ENCODE data around the gene CHCHD6. TPM values are rescaled to one million over a fixed set of nuclear protein-coding genes. Genes with fewer than 3 reads are reported as not detected.

The CHCHD6 gene
- total RNA-seq, 1 experiment from 2014 or later = 40.9 TPM

DNA sequence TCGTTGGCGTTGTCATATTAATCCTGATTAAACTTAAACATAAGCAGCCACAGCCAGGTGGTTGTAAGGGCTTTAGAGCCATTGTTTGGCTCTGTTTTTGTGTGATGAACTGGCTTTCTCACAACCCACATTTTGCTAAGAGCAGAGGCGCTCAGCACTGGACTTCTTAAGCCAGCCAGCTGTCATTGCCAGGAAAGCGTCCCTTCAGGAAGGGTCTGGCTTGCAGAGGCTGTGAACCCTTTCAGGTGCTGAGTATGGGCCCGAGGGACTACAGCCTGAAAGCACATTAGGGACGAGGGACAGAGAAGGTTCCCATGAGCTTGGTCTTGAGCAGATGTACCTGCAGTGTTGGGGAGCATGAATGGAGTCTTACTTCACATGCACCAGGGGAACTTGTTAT is 112.3 kb downstream of the CHCHD6 start:
- Mint-ChIP-seq H3K27ac (no peak overlapping the region), H3K9me3 (peaks cover 8% of the 10 kb centered on the region), H3K4me3 (no peak overlapping the region), H3K27me3 (ENCODE audit: low read depth) (no peaks in the 10 kb centered on the region), H3K36me3 (peaks cover 7% of the 10 kb centered on the region; the same call in 1 of the 2 replicates), H3K4me1 (peaks cover 36% of the 10 kb centered on the region)
- ATAC-seq (peak; percentile 50), DNase-seq (ENCODE audit: low spot score) (no peak)
- TF ChIP-seq, protein P1, sequence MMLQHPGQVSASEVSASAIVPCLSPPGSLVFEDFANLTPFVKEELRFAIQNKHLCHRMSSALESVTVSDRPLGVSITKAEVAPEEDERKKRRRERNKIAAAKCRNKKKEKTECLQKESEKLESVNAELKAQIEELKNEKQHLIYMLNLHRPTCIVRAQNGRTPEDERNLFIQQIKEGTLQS (CRISPR knock-in tag; conservative IDR thresholded peaks at IDR 0.05) = no peak
- TF ChIP-seq RELA (CRISPR knock-in tag; IDR thresholded peaks at IDR 0.05; ENCODE audit: borderline replicate concordance) (no peak), CREM (CRISPR knock-in tag; IDR thresholded peaks at IDR 0.05) (no peak), PRRX2 (CRISPR knock-in tag; IDR thresholded peaks at IDR 0.05) (no peak), TCF7 (CRISPR knock-in tag; IDR thresholded peaks at IDR 0.05; ENCODE audit: low read depth) (no peak)
- TF ChIP-seq, protein P2, sequence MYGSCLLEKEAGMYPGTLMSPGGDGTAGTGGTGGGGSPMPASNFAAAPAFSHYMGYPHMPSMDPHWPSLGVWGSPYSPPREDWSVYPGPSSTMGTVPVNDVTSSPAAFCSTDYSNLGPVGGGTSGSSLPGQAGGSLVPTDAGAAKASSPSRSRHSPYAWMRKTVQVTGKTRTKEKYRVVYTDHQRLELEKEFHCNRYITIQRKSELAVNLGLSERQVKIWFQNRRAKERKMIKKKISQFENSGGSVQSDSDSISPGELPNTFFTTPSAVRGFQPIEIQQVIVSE (CRISPR knock-in tag; IDR thresholded peaks at IDR 0.05; ENCODE audit: borderline replicate concordance) = no peak
- TF ChIP-seq, protein P3, sequence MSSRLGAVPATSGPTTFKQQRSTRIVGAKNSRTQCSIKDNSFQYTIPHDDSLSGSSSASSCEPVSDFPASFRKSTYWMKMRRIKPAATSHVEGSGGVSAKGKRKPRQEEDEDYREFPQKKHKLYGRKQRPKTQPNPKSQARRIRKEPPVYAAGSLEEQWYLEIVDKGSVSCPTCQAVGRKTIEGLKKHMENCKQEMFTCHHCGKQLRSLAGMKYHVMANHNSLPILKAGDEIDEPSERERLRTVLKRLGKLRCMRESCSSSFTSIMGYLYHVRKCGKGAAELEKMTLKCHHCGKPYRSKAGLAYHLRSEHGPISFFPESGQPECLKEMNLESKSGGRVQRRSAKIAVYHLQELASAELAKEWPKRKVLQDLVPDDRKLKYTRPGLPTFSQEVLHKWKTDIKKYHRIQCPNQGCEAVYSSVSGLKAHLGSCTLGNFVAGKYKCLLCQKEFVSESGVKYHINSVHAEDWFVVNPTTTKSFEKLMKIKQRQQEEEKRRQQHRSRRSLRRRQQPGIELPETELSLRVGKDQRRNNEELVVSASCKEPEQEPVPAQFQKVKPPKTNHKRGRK (CRISPR knock-in tag; IDR thresholded peaks at IDR 0.05; ENCODE audit: borderline replicate concordance) = no peak
- TF ChIP-seq, protein P4, sequence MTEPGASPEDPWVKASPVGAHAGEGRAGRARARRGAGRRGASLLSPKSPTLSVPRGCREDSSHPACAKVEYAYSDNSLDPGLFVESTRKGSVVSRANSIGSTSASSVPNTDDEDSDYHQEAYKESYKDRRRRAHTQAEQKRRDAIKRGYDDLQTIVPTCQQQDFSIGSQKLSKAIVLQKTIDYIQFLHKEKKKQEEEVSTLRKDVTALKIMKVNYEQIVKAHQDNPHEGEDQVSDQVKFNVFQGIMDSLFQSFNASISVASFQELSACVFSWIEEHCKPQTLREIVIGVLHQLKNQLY (CRISPR knock-in tag; IDR thresholded peaks at IDR 0.05) = no peak
- ChIA-PET CTCF (no interaction called here), POLR2A (no interaction called here)

DNA sequence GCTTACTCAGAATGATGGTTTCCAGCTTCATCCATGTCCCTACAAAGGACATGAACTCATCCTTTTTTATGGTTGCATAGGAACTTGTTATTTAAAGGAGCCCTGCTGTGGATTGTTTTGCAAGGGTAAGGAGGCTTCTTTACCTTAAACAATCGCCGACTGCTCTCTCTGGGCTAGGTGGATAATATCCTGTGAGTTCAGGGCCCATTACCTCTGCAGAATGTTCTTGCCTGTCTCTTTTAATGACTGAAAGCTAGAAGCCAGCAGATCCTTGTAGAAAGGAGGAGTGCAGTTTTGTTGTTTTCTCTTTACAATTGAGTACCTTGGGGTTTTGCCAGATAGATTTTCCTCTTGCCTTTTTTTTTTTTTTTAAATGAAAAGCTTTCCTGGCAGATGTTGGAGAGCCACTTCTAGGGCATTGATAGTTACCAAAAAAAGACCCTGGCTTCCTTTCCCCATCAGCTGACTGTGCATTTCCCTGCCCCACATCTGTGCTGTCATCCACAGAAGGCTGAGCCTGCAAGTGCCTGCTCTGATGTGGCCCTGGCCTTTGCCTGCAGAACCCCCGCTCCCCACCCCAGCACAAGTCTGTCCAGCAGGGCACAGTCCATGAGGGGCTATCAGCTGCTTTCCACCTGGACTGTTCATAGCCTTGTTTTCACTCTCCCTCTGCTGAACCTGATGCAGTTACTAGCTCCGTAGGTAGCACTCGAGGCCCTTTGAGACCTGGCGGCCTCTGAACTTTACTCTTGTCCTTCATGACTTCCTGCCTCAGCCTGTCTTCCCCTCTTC is 113.1 kb downstream of the CHCHD6 start:
- peaks cover 15% of the 10 kb centered on the region for H3K36me3 Mint-ChIP-seq
- POLR2A ChIA-PET = no interaction called here
- TF ChIP-seq CREB1 (CRISPR knock-in tag; IDR thresholded peaks at IDR 0.05) (no peak), ZNF416 (CRISPR knock-in tag; IDR thresholded peaks at IDR 0.05) (no peak), FOXJ3 (CRISPR knock-in tag; IDR thresholded peaks at IDR 0.05; ENCODE audit: borderline replicate concordance) (no peak), JUN (CRISPR knock-in tag; IDR thresholded peaks at IDR 0.05) (no peak)
- TF ChIP-seq, protein P5, sequence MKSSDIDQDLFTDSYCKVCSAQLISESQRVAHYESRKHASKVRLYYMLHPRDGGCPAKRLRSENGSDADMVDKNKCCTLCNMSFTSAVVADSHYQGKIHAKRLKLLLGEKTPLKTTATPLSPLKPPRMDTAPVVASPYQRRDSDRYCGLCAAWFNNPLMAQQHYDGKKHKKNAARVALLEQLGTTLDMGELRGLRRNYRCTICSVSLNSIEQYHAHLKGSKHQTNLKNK (CRISPR knock-in tag; IDR thresholded peaks at IDR 0.05) = no peak
- TF ChIP-seq, protein P6, sequence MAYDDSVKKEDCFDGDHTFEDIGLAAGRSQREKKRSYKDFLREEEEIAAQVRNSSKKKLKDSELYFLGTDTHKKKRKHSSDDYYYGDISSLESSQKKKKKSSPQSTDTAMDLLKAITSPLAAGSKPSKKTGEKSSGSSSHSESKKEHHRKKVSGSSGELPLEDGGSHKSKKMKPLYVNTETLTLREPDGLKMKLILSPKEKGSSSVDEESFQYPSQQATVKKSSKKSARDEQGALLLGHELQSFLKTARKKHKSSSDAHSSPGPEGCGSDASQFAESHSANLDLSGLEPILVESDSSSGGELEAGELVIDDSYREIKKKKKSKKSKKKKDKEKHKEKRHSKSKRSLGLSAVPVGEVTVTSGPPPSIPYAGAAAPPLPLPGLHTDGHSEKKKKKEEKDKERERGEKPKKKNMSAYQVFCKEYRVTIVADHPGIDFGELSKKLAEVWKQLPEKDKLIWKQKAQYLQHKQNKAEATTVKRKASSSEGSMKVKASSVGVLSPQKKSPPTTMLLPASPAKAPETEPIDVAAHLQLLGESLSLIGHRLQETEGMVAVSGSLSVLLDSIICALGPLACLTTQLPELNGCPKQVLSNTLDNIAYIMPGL (CRISPR knock-in tag; IDR thresholded peaks at IDR 0.05) = no peak
- H3K9me3 Mint-ChIP-seq = peaks cover 17% of the 10 kb centered on the region
- peak; percentile 81 for ATAC-seq
- peaks cover 36% of the 10 kb centered on the region for H3K4me1 Mint-ChIP-seq
- H3K4me3 Mint-ChIP-seq = peak overlapping the region; percentile 8
- CTCF ChIA-PET = interaction anchor here (0.6 to 1.0 kb wide), 4 partner anchors 19 to 557 kb away, joined by 3 to 5 read pairs (median 4); no protein-coding TSS in a partner anchor
- H3K27ac Mint-ChIP-seq = peak overlapping the region; percentile 69
- H3K27me3 Mint-ChIP-seq (ENCODE audit: low read depth) = no peaks in the 10 kb centered on the region
- no peak for DNase-seq (ENCODE audit: low spot score)

DNA sequence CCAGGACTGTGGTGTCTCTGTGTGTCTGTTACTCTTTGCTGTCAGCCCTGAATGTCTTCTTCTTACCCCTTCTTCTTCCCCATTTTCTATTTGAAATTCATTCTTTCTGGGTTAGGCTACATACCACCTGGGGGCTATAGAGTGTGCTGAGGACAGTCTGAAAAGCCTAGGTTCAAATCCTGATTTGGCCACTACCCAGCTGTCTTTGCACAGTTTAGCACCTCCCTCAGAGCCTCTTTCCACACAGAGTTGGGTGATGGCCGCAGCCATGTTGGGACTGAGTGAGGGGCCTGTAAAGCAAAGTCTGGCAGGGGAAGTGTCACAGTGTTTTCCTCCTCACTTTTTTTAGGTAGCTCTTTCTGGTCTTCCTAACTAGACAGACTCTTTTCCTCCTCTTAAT is 113.7 kb downstream of the CHCHD6 start:
- ATAC-seq = no peak
- ChIA-PET POLR2A (no interaction called here), CTCF (interaction anchor here (1.0 kb wide), 2 partner anchors 18 to 556 kb away, joined by 3 to 5 read pairs; no protein-coding TSS in a partner anchor)
- Mint-ChIP-seq H3K27ac (peak overlapping the region; percentile 5; the same call in 1 of the 2 replicates), H3K27me3 (ENCODE audit: low read depth) (no peaks in the 10 kb centered on the region), H3K9me3 (peaks cover 19% of the 10 kb centered on the region), H3K4me3 (no peak overlapping the region), H3K4me1 (peaks cover 36% of the 10 kb centered on the region), H3K36me3 (peaks cover 16% of the 10 kb centered on the region)
- DNase-seq (ENCODE audit: low spot score) = no peak
- TF ChIP-seq RELA (CRISPR knock-in tag; IDR thresholded peaks at IDR 0.05; ENCODE audit: borderline replicate concordance) (no peak), TCF7 (CRISPR knock-in tag; IDR thresholded peaks at IDR 0.05; ENCODE audit: low read depth) (no peak), HMGA2 (CRISPR knock-in tag; IDR thresholded peaks at IDR 0.05) (no peak), TP53 (CRISPR knock-in tag; IDR thresholded peaks at IDR 0.05) (no peak), NFATC4 (CRISPR knock-in tag; IDR thresholded peaks at IDR 0.05) (no peak), ZNF416 (CRISPR knock-in tag; IDR thresholded peaks at IDR 0.05) (no peak), ZNF121 (CRISPR knock-in tag; IDR thresholded peaks at IDR 0.05) (no peak), ZNF396 (CRISPR knock-in tag; IDR thresholded peaks at IDR 0.05; ENCODE audit: borderline replicate concordance) (no peak)
- TF ChIP-seq, protein P5 (CRISPR knock-in tag; IDR thresholded peaks at IDR 0.05) = no peak
- TF ChIP-seq, protein P7, sequence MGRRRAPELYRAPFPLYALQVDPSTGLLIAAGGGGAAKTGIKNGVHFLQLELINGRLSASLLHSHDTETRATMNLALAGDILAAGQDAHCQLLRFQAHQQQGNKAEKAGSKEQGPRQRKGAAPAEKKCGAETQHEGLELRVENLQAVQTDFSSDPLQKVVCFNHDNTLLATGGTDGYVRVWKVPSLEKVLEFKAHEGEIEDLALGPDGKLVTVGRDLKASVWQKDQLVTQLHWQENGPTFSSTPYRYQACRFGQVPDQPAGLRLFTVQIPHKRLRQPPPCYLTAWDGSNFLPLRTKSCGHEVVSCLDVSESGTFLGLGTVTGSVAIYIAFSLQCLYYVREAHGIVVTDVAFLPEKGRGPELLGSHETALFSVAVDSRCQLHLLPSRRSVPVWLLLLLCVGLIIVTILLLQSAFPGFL (CRISPR knock-in tag; IDR thresholded peaks at IDR 0.05; ENCODE audit: borderline replicate concordance) = no peak
- TF ChIP-seq, protein P8, sequence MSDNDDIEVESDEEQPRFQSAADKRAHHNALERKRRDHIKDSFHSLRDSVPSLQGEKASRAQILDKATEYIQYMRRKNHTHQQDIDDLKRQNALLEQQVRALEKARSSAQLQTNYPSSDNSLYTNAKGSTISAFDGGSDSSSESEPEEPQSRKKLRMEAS (CRISPR knock-in tag; IDR thresholded peaks at IDR 0.05) = no peak
- TF ChIP-seq, protein P9, sequence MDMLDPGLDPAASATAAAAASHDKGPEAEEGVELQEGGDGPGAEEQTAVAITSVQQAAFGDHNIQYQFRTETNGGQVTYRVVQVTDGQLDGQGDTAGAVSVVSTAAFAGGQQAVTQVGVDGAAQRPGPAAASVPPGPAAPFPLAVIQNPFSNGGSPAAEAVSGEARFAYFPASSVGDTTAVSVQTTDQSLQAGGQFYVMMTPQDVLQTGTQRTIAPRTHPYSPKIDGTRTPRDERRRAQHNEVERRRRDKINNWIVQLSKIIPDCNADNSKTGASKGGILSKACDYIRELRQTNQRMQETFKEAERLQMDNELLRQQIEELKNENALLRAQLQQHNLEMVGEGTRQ (CRISPR knock-in tag; IDR thresholded peaks at IDR 0.05) = no peak

Data from WTC11 (cell line).